Stimulated activated CD4-positive, alpha-beta T cell treated with anti-CD3 and anti-CD28 coated beads, Interleukin-2, amount 100 ng/mL, for 48 hours (primary cell): Measurements from ENCODE around the gene PCYT2.
"Not testable (repeated sequence)": the region's sequence is repeated elsewhere in the genome, so short reads cannot be mapped to it uniquely, and the experiment has no call there.

Experiments used
- DNase-seq, 2 donors: peaks; one replicate each; pipeline ENCODE4 v3.0.0-alpha.2; 2020

Gene PCYT2

GRCh38 chr17:81911277-81911961 is at the start of gene PCYT2:
Gene PCYT2 (minus strand): TSS chr17:81911399. CDS start chr17:81911355, 44 bp downstream.
- peak; percentile 87 to 90 for DNase-seq

DNA sequence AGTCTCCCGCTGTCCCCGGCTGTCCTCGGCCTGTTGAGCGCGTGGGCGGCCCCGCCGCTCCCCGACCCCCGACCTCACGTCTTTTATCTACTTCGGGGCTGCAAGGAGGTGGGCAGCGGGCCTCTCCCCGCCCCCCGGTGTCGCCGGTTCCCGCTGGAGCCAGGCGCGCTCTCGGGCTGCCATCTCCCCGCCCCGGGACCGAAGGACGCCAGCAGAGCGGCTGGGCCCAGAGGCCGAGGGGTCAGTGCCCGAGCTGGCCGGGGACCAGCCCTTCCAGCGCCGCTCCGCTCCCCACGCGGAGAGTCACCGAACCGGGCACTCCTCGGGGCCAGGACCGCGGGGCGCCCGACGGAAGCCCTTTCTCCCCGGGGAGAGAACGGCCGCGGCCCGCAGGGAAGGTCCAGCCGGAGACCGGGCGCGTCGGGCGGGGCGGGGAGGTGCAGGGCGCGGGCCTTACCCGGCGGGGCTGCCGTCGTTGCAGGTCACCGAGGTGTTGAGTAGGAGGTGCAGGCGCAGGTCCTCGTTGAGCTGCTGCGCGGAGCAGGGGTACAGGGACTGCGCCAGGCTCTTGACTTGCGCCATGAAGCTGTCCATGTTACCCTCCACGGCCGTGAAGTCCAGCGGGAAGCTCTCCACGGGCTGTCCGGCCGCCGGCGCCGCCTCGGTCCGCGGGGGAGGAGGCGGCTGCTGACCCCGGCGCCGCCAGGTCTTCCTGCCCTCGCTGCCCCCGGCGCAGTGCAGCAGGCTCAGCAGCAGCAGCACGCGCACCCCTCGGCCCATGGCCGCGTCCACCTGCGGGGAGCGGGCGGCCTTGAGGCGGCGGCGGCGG is 49.1 kb upstream of the PCYT2 start:
- DNase-seq, result no peak

- DNase-seq, result peak; percentile 77 to 82
Measured at GRCh38 chr17:81959362-81960129, 48.3 kb upstream of the PCYT2 start.

DNA sequence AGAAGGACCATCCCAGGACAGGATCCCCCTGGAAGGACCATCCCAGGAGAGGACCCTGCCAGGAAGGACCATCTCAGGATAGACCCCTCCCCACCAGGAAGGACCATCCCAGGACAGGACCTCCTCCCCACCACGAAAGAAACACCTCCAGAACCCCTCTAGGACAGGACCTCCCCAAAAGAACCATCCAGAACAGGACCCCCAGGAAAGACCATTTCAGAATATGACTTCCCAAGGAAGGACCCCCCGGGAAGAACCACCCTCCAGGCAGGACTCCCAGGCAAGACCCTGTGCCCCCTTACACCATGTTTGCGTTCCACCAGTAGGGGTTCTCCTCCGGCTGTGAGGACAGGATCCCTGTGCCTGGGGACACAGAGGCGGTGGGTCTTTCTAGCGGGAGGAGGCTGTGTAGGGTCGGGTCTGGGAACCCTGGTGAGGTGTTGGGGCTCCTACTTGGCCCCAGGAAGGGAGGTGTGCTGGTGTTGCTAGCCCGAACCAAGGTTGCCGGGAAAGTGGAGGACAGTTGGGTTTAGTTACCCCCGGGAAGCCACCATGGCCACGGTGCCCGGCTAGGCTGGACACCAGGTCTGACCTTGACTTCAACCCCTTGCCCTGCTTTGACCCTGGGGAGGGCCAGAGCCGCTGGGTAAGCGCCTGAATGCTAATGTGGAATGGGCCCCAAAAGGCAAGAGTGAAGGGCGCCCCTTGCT is 47.6 kb upstream of the PCYT2 start:
- no peak for DNase-seq

GRCh38 chr17:81957691-81958432 is 46.7 kb upstream of the PCYT2 start:
- DNase-seq, result no peak

DNA sequence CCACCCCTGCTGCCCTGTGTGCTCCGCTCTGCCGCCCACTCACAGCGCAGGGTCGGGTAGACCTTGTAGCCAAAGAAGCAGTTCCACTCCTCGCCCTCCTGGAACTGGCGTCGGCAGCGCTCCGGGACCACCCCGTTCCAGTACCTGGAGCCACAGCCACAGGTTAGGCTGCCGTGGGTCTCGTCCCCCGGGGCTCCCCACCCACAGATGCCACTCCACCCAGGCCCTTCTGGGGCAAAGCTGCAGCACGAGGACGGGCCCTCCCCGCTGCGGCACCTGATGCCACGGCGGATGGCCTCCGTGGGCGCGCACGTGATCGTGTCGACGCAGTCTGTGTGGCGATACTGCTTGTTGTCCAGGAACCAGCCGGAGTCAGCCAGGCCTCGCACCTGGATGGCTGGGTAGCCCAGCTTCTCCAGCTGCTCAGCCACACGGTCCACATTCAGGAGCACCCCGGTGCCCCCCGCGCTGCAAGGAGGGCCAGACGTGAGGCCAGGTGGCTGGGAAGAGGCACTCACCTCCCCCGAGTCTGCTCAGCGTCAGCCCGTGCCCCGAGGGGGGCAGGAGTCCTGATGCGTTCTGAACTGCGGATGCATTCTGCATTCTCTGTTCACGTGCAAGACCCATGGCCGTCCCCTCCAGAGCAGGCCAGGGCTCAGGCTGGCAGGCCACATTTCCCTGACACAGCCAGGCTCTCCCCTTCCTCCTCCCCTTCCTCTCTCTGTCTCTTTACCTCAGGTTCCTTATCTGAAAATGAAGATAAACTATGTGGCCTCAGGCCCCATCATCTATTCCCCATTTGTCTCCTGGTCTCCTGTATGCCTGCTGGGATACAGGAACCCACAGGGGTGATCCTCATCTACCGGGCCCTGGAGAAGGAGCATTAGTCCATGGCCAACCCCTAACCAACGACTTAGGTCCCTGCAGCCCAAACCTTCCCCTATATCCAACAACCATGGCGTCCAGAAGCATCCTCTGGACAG is 45.7 kb upstream of the PCYT2 start:
- no peak for DNase-seq

DNA sequence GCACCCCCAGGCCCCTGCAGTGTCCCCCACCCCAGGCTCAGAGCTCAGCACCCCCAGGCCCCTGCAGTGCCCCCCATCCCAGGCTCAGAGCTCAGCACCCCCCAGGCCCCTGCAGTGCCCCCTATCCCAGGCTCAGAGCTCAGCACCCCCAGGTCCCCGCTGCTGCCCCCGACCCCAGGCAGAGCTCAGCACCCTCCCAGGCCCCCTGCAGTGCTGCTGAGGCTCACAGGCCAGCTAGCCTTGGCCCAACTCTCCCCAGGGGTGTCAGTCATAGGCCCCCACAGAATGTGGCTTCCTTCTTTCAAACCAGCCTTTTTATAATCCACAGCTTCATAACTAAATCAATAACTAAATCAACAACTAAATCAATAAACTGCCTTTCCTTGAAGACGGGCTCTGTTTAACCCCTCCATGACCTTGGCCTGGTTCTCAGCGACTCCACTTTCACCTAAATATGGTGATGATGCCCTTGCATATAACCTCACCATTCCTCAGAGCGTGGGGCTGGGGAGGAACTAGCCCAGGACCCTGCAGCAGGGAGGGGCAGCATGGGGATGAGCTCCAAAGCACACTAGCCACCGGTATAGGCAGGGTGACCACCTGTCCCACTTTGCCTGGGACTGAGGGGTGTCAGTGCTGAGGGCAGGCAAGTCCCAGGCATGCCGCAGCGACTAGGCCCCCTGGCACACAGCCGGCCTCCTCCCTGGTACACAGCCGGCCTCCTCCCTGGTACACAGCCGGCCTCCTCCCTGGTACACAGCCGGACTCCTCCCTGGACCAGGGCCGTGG is 44.8 kb upstream of the PCYT2 start:
- no peak for DNase-seq

- DNase-seq, result no peak
Measured at GRCh38 chr17:81955058-81955681, 44.0 kb upstream of the PCYT2 start.

DNA sequence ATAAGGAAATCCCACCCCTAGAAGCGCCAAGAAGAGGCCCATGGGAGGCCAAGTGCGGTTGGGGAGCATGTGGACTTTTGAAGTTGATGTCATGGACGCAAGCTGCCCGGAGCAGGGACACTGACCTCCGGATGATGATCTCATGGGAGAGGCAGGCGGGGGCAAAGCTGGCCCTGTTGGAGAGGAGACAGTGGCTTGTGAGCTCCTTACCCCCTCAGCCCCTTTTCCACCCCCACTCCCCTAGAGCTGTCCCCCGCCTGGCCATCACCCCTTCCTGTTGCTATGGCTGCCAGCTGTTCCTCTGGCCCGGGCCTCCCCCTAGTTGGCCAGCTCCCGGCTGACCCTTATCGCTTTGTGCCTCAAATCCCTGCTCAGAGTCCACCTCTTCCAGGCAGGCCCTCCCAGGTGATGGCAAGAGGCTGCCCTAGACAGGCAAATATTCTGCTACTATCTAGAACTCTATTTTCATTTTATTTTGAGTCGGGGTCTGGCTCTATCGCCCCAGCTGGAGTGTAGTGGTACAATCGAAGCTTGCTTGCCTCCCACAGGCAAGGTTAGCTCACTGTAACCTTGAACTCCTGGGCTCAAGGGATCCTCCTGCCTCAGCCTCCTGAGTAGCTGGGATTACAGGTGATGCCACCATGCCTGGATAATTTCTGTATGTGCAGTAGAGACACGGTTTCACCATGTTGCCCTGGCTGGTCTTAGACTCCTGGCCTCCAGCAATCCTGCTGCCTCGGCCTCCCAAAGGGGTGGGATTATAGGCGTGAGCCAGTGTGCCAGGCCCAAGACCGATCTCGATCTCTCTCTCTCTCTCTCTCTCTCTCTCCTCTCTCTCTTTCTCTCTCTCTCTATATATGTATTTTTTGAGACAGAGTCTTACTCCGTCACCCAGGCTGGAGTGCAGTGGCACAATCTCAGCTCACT is 43.2 kb upstream of the PCYT2 start:
- DNase-seq, result no peak

GRCh38 chr17:81953443-81953842 is 42.2 kb upstream of the PCYT2 start:
- DNase-seq, result not testable (repeated sequence)

DNA sequence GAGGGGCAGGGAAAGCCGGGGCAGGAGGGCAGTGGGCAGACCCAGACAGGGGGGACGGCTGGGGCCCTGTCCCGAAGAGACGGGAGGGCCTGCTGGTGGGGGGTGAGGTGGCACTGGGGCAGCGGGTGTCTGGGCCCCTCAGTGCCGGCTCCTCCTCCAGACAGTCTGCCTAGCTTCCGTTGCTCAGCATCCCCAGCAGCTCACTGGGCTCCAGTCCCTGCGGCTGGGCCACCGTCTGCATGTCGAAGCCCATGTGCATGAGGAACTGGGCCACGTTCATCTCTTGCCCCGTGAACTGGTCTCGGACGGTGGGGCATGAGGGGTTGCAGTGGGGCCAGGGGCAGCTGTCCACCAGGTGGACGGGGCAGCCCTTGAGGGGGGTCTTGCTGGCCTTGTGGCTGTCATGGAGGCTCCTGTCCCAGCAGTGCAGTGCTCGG is 41.6 kb upstream of the PCYT2 start:
- no peak for DNase-seq

DNA sequence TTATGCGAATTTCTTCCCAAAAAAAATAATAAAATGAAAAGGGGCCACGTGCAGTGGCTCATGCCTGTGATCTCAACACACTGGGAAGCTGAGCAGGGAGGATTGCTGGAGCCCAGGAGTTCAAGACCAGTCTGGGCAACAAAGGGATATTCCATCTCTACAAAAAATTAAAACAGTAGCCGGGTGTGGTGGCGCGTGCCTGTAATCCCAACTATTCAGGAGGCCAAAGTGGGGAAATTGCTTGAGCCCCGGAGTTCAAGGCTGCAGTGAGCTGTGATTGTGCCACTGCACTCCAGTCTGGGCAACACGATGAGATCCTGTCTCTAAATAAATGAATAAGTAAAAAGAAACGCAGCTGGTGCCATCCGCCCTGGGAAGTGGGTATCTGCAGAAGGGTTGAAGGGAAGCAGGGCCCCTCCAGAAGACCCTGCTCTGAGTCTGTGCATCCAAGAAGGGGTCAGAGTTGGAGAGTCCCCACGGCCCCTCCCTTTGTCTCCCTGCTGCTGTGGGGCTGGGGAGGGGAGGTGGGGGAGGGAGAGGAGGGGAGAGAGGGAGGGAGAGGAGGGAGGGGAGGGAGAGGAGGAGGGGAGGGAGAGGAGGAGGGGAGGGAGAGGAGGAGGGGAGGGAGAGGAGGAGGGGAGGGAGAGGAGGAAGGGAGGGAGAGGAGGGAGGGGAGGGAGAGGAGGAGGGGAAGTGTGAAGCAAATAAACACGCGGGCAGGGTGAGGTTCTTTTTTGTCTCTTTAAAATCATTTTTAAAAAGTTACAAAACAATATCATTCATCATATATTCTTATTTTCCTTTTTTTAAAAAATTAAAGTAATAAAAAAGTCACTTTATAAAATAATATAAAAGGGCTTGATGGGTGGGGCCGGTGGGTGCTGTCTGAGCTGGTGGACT is 40.8 kb upstream of the PCYT2 start:
- DNase-seq, result no peak

- DNase-seq, result no peak
Measured at GRCh38 chr17:81950501-81950900, 39.3 kb upstream of the PCYT2 start.

DNA sequence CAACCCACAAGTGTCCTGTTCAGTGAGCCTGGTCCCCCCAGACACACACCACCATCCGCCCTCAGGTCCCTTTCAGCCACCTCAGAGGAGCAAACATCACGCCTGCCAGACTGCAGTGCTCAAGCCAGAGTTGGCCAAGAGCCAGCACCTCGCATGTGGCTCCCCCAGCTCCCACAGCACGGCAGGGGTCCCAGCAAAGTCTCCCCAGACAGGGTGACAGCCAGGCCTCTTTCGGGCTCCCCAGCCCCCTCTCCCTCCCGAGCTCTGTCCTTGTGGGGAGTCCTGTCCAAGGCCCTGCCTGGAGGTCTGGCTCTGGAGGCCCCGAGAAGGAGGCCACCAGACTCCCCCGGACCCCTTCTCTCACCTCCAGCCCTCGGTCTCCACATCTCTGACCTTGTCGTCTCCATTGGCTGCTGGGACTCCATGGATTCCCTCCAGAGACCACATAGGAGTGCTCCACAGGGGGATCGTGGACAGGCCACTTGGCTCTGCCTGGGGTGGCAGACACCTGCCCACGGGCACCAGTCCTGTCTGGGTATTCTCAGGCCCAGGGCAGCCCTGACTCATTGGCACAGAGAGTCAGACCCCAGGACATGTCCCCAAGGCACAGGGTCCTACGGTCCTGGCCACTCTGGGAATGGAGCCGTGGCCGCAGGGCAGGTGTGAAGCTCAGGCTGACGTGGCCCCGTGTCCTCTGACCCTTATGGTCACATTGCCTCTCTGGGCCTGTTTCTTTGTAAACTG is 37.6 kb upstream of the PCYT2 start:
- DNase-seq, result no peak

- no peak for DNase-seq
Measured at GRCh38 chr17:81947189-81947588, 36.0 kb upstream of the PCYT2 start, which contains the start of gene MYADML2. Gene MYADML2 (minus strand): TSS chr17:81947233. CDS start chr17:81941741, 5,492 bp downstream.

DNA sequence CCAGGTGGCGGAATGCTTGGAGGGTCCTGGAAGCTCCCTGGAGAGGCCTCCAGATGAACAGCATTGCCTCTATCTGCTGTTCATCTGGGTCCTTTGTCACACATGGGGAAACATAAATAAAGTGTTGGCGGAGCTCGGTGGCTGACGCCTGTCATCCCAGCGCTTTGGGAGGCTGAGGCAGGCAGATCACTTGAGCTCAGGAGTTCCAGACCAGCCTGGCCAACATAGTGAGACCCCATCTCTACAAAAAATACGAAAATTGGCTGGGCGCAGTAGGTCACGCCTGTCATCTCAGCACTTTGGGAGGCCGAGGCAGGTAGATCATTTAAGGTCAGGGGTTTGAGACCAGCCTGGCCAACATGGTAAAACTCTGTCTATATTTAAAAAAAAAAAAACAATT is 33.7 kb upstream of the PCYT2 start:
- no peak for DNase-seq
